HepG2 (cell line): ENCODE data around the gene CLP1. TPM values are rescaled to one million over a fixed set of nuclear protein-coding genes. Genes with fewer than 3 reads are reported as not detected.

ENCODE experiments used
- KDM4B ChIP-seq: sonication (generic); formaldehyde crosslinking; IDR thresholded peaks from 2 replicates; pipeline ENCODE4 v1.4.0; 2020; ENCODE audit warnings: missing genetic modification reagents
- MAFK ChIP-seq, 2 experiments: IDR thresholded peaks in 1 of 2; conservative IDR thresholded peaks in 1 of 2; 2 replicates each; pipeline ENCODE4 v1.6.1; 2011; ENCODE audit warnings: improper control_type of control experiment in 2 of 2, low read length in 2 of 2
- NR2F1 ChIP-seq, 2 experiments: fragments of 450-650 bp in 1 of 2; formaldehyde crosslinking in 1 of 2; IDR thresholded peaks; 2 replicates each; pipeline versions ENCODE4 v1.5.0 to v1.6.1; 2016 to 2020; ENCODE audit warnings: mild to moderate bottlenecking in 1 of 2, missing compliant biosample characterization in 1 of 2, missing genetic modification reagents in 1 of 2, moderate library complexity in 1 of 2
- SIN3A ChIP-seq: IDR thresholded peaks from 2 replicates; pipeline ENCODE4 v1.6.1; 2011; ENCODE audit warnings: low read depth, mild to moderate bottlenecking, control low read depth, low read length, borderline replicate concordance
- ZFP37 ChIP-seq: sonication (generic); formaldehyde crosslinking; IDR thresholded peaks from 2 replicates; pipeline ENCODE4 v1.4.0; 2020; ENCODE audit warnings: missing genetic modification reagents, borderline replicate concordance
- ZNF451 ChIP-seq: sonication (generic); formaldehyde crosslinking; IDR thresholded peaks from 2 replicates; pipeline ENCODE4 v1.5.0; 2020; ENCODE audit warnings: mild to moderate bottlenecking, missing genetic modification reagents
- polyA plus RNA-seq, 8 experiments: library from polyadenylated mRNA; depleted of rRNA in 3 of 8; stranded (reverse) in 7 of 8; unstranded in 1 of 8; fragments of >200 nt; fragmentation: Illumina TruSeq in 4 of 8; extraction: Trizol in 4 of 8; gene quantifications; 2 replicates each; pipeline versions ENCODE4 v1.2.1 to v1.2.3, GENCODE V29; 2011 to 2016; ENCODE audit warnings: low read depth in 4 of 8, missing spikeins in 1 of 8, mixed read lengths in 1 of 8; ENCODE audit not compliant: insufficient read depth in 1 of 8
- total RNA-seq, 5 experiments: library from RNA; depleted of rRNA; stranded (reverse); fragments of >200 nt; fragmentation: Illumina TruSeq; extraction: Trizol; gene quantifications; 2 replicates each; pipeline ENCODE4 v1.2.3, GENCODE V29; 2016; ENCODE audit warnings: low read depth in 1 of 5
- TF ChIP-seq, protein P1 (sequence below): sonication (generic); formaldehyde crosslinking; IDR thresholded peaks from 2 replicates; pipeline ENCODE4 v1.4.0; 2020; ENCODE audit warnings: missing genetic modification reagents
- TF ChIP-seq, protein P2 (sequence below): IDR thresholded peaks from 2 replicates; pipeline ENCODE4 v1.6.1; 2012; ENCODE audit warnings: low read depth, low read length, improper control_type of control experiment
- TF ChIP-seq, protein P3 (sequence below), 2 experiments: fragments of 450-650 bp in 1 of 2; sonication (generic) in 1 of 2; formaldehyde crosslinking in 1 of 2; IDR thresholded peaks; 2 replicates each; pipeline versions ENCODE4 v1.6.1 to v1.8.0; 2016 to 2022; ENCODE audit warnings: antibody characterized with exemption in 1 of 2, mild to moderate bottlenecking in 1 of 2, missing genetic modification reagents in 1 of 2
- TF ChIP-seq, protein P4 (sequence below): sonication (generic); formaldehyde crosslinking; IDR thresholded peaks from 2 replicates; pipeline ENCODE4 v1.5.0; 2020; ENCODE audit warnings: mild to moderate bottlenecking, missing genetic modification reagents, borderline replicate concordance

CLP1 gene
- total and polyA plus RNA-seq, 2 of the 13 experiments (the other 11 are each of a cell fraction or from before 2014, with no cell fraction given), result 14.6 to 24.8 TPM

DNA sequence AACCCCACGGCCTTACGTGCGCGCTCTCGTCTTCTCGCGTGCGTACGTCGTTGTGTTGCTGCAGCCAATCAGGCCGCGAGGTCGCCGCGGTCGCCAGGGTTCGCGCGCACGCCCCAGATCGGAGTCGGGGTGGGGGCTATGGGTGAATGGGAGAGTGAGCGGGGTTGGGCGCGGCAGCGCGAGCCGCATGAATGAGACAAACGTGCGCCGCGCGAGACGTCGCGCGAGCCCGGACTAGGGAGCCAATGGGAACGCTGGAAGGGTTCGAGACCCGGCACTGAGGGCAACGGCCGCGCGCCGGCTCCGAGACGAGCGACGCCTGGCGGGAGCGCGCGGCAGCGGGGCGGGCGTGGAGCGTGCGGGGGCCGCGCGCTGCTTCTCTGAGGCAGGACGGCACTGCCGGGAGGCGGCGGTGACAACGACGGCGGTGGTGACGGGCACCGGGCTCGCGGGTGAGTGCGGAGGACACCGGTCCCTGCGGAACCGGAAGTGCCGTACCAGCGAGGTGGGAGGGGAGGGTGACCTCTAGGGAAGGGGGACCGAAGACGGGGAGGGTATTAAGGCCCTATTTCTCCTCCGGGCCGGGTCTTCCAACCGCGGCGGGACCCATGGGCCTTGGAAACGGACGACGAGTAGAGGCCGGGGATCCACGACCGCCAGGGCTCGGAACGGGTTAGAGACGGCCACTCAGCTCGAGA, 10.3 kb downstream of the CLP1 start, which contains the start of gene ZDHHC5 (continued):
- TF ChIP-seq, protein P1, sequence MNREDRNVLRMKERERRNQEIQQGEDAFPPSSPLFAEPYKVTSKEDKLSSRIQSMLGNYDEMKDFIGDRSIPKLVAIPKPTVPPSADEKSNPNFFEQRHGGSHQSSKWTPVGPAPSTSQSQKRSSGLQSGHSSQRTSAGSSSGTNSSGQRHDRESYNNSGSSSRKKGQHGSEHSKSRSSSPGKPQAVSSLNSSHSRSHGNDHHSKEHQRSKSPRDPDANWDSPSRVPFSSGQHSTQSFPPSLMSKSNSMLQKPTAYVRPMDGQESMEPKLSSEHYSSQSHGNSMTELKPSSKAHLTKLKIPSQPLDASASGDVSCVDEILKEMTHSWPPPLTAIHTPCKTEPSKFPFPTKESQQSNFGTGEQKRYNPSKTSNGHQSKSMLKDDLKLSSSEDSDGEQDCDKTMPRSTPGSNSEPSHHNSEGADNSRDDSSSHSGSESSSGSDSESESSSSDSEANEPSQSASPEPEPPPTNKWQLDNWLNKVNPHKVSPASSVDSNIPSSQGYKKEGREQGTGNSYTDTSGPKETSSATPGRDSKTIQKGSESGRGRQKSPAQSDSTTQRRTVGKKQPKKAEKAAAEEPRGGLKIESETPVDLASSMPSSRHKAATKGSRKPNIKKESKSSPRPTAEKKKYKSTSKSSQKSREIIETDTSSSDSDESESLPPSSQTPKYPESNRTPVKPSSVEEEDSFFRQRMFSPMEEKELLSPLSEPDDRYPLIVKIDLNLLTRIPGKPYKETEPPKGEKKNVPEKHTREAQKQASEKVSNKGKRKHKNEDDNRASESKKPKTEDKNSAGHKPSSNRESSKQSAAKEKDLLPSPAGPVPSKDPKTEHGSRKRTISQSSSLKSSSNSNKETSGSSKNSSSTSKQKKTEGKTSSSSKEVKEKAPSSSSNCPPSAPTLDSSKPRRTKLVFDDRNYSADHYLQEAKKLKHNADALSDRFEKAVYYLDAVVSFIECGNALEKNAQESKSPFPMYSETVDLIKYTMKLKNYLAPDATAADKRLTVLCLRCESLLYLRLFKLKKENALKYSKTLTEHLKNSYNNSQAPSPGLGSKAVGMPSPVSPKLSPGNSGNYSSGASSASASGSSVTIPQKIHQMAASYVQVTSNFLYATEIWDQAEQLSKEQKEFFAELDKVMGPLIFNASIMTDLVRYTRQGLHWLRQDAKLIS, result no peak
- TF ChIP-seq ZFP37 (CRISPR knock-in tag), result no peak
- TF ChIP-seq ZNF451 (CRISPR knock-in tag), result no peak
- TF ChIP-seq, protein P2, sequence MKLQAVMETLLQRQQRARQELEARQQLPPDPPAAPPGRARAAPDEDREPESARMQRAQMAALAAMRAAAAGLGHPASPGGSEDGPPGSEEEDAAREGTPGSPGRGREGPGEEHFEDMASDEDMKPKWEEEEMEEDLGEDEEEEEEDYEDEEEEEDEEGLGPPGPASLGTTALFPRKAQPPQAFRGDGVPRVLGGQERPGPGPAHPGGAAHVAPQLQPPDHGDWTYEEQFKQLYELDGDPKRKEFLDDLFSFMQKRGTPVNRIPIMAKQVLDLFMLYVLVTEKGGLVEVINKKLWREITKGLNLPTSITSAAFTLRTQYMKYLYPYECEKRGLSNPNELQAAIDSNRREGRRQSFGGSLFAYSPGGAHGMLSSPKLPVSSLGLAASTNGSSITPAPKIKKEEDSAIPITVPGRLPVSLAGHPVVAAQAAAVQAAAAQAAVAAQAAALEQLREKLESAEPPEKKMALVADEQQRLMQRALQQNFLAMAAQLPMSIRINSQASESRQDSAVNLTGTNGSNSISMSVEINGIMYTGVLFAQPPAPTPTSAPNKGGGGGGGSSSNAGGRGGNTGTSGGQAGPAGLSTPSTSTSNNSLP, result 0 out of 2 replicates have a peak, but pooled peaks have one; percentile 0
- TF ChIP-seq KDM4B (CRISPR knock-in tag), result peak; percentile 12; the same call in 1 of the 2 replicates
- TF ChIP-seq SIN3A, result no peak; the same call in 1 of the 2 replicates
- TF ChIP-seq, protein P3, sequence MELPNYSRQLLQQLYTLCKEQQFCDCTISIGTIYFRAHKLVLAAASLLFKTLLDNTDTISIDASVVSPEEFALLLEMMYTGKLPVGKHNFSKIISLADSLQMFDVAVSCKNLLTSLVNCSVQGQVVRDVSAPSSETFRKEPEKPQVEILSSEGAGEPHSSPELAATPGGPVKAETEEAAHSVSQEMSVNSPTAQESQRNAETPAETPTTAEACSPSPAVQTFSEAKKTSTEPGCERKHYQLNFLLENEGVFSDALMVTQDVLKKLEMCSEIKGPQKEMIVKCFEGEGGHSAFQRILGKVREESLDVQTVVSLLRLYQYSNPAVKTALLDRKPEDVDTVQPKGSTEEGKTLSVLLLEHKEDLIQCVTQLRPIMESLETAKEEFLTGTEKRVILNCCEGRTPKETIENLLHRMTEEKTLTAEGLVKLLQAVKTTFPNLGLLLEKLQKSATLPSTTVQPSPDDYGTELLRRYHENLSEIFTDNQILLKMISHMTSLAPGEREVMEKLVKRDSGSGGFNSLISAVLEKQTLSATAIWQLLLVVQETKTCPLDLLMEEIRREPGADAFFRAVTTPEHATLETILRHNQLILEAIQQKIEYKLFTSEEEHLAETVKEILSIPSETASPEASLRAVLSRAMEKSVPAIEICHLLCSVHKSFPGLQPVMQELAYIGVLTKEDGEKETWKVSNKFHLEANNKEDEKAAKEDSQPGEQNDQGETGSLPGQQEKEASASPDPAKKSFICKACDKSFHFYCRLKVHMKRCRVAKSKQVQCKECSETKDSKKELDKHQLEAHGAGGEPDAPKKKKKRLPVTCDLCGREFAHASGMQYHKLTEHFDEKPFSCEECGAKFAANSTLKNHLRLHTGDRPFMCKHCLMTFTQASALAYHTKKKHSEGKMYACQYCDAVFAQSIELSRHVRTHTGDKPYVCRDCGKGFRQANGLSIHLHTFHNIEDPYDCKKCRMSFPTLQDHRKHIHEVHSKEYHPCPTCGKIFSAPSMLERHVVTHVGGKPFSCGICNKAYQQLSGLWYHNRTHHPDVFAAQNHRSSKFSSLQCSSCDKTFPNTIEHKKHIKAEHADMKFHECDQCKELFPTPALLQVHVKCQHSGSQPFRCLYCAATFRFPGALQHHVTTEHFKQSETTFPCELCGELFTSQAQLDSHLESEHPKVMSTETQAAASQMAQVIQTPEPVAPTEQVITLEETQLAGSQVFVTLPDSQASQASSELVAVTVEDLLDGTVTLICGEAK (IDR thresholded peaks at IDR 0.05), result 0 out of 2 replicates have a peak, but pooled peaks have one; percentile 31
- TF ChIP-seq, protein P3 (CRISPR knock-in tag; IDR thresholded peaks at IDR 0.05), result no peak
- peak in 1 of 2 experiments; percentile 38; a peak in 2 of 4 replicates for TF ChIP-seq NR2F1 (CRISPR knock-in tag; IDR thresholded peaks at IDR 0.05)
- TF ChIP-seq, protein P4, sequence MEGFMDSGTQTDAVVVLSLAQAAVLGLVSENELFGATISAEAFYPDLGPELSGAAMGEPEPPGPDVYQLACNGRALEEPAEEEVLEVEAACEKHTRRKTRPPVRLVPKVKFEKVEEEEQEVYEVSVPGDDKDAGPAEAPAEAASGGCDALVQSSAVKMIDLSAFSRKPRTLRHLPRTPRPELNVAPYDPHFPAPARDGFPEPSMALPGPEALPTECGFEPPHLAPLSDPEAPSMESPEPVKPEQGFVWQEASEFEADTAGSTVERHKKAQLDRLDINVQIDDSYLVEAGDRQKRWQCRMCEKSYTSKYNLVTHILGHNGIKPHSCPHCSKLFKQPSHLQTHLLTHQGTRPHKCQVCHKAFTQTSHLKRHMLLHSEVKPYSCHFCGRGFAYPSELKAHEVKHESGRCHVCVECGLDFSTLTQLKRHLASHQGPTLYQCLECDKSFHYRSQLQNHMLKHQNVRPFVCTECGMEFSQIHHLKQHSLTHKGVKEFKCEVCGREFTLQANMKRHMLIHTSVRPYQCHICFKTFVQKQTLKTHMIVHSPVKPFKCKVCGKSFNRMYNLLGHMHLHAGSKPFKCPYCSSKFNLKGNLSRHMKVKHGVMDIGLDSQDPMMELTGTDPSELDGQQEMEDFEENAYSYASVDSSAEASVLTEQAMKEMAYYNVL (CRISPR knock-in tag), result 0 out of 2 replicates have a peak, but pooled peaks have one; percentile 21
- TF ChIP-seq MAFK (conservative IDR thresholded peaks at IDR 0.05 in 1 of 2, IDR thresholded peaks at IDR 0.05 in 1 of 2; ENCODE audit: low read length in 2 of 2), result no peak
